ENCODE data around the gene ABHD11. TPM values are rescaled to one million over a fixed set of nuclear protein-coding genes. Genes with fewer than 3 reads are reported as not detected.
A peak's percentile ranks its signal among the peaks of the same experiment; 100 is the strongest.
"Not testable (repeated sequence)": the region's sequence is repeated elsewhere in the genome, so short reads cannot be mapped to it uniquely, and the experiment has no call there.

Gene ABHD11
- total and polyA plus RNA-seq, 10 donors: 11.4 to 26.0 (median 17.8) TPM

- Histone ChIP-seq H3K27me3 (replicated peaks in 1 of 7) (peaks cover 0 to 53% (median 8%) of the 10 kb centered on the region in 7 donors), H3K4me1 (peaks cover 12 to 43% (median 31%) of the 10 kb centered on the region in 6 donors), H3K27ac (no peak overlapping the region), H3K9me3 (no peaks in the 10 kb centered on the region), H3K36me3 (no peaks in the 10 kb centered on the region), H3K4me3 (no peak overlapping the region)
- intact Hi-C loops (cut with DNase I; ENCODE audit: low total_unique reads): no loop called here
- DNase-seq: no peak
- TF ChIP-seq POLR2A (IDR thresholded peaks at IDR 0.05) (no peak), POLR2AphosphoS5 (IDR thresholded peaks at IDR 0.05) (no peak)
- TF ChIP-seq, protein P1, sequence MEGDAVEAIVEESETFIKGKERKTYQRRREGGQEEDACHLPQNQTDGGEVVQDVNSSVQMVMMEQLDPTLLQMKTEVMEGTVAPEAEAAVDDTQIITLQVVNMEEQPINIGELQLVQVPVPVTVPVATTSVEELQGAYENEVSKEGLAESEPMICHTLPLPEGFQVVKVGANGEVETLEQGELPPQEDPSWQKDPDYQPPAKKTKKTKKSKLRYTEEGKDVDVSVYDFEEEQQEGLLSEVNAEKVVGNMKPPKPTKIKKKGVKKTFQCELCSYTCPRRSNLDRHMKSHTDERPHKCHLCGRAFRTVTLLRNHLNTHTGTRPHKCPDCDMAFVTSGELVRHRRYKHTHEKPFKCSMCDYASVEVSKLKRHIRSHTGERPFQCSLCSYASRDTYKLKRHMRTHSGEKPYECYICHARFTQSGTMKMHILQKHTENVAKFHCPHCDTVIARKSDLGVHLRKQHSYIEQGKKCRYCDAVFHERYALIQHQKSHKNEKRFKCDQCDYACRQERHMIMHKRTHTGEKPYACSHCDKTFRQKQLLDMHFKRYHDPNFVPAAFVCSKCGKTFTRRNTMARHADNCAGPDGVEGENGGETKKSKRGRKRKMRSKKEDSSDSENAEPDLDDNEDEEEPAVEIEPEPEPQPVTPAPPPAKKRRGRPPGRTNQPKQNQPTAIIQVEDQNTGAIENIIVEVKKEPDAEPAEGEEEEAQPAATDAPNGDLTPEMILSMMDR (IDR thresholded peaks at IDR 0.05 in 8 of 11, conservative IDR thresholded peaks at IDR 0.05 in 3 of 11): no peak
- 66 to 79% (median 74%) methylated on average over 2 to 3 of the region's 3 CpGs for WGBS, 5 donors
Measured at GRCh38 chr7:73721377-73721817, 17.2 kb downstream of the ABHD11 start.

DNA sequence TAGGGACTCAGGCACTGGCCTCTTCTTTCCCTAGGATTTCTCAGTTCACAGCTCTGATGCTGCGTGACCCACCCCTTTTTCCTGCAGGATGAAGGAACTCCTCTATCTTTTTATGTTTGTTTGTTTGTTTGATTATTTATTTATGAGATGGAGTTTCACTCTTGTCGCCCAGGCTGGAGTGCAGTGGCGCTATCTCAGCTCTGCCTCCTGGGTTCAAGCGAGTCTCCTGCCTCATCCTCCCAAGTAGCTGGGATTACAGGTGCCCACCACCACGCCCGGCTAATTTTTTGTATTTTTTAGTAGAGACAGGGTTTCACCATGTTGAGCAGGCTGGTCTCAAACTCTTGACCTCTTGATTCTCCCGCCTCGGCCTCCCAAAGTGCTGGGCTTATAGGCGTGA, 18.2 kb downstream of the ABHD11 start:
- intact Hi-C loops (cut with DNase I; ENCODE audit: low total_unique reads); H3K9me3 ChIP-seq; H3K4me3 ChIP-seq; DNase-seq; H3K27ac ChIP-seq; H3K36me3 ChIP-seq: not testable (repeated sequence)
- Histone ChIP-seq H3K27me3 (replicated peaks in 1 of 7) (peaks cover 0 to 56% (median 8%) of the 10 kb centered on the region in 7 donors), H3K4me1 (peaks cover 12 to 47% (median 27%) of the 10 kb centered on the region in 6 donors)
- 91 to 98% (median 92%) methylated on average over 9 of the region's 9 CpGs for whole genome bisulfite sequencing, 5 donors

GRCh38 chr7:73719806-73720169, 18.8 kb downstream of the ABHD11 start:
- Histone ChIP-seq H3K4me1 (peaks cover 12 to 48% (median 27%) of the 10 kb centered on the region in 6 donors), H3K27me3 (replicated peaks in 1 of 7) (peaks cover 0 to 59% (median 8%) of the 10 kb centered on the region in 7 donors), H3K9me3 (no peaks in the 10 kb centered on the region), H3K27ac (no peak overlapping the region), H3K4me3 (peak overlapping the region in 7 of 8 donors; percentile 13 to 96 (median 75)), H3K36me3 (peaks cover 0 to 7% (median 0%) of the 10 kb centered on the region in 6 donors)
- 10 to 23% (median 18%) methylated on average over 6 to 16 of the region's 16 CpGs for WGBS, 5 donors
- no peak for DNase-seq
- intact Hi-C loops (cut with DNase I; ENCODE audit: low total_unique reads): no loop called here
- TF ChIP-seq, protein P1 (IDR thresholded peaks at IDR 0.05 in 8 of 11, conservative IDR thresholded peaks at IDR 0.05 in 3 of 11): no peak
- TF ChIP-seq POLR2AphosphoS5 (IDR thresholded peaks at IDR 0.05) (no peak), POLR2A (IDR thresholded peaks at IDR 0.05) (no peak)

DNA sequence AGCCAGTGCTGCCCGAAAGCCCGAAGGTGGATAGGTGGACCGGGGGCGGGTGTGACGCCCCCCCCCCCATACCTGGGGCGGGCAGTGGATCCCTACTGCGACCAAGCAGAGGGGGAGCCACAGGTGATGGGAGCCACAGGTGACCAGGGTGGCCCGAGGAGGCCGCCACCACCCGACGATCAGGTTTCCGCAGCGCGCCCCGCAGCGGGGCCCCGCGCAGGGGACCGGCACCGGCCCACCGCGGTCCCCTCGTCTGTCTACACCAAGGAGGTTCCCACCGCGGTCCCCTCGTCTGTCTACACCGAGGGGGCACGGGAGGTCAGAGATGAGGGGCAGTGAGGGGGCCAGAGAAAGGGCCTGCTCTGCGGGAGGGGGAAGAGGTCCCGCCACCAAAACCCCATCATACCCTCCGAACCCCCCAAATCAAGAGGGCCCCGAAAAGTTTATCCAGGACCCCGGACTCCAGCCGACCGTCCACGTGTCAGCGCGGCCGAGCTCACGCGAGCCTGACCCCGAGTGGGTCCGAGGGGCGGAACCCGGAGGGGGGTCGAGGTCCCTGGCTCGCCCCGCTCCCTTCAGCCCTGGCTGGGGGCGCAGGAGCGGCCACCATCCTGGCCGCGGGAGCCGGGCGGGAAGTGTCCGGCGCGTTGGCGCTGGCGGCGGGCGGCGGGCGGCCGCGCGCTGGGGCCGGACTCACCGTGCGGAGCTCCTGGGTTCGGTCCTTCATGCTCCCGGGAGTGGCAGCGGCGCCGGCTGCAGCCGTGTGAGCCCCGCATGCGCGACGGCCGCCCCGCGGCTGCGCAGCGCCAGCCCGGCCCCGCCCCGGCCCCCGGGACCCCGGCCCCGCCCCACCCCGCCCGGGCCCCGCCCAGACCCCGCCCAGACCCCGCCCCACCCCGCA, 19.4 kb downstream of the ABHD11 start, which contains the start of gene STX1A:
Gene STX1A (minus strand): TSS at position 765 of the 901 bp plus-strand sequence. CDS start 38 bp downstream, at position 727.
- Histone ChIP-seq H3K27ac (peak within 1 kb of the TSS in 3 of 8 donors; percentile 47 to 64 (median 63)), H3K4me1 (peaks cover 12 to 48% (median 27%) of the 10 kb centered on the region in 6 donors), H3K27me3 (replicated peaks in 1 of 7) (peaks cover 0 to 64% (median 8%) of the 10 kb centered on the region in 7 donors), H3K9me3 (no peaks in the 10 kb centered on the region), H3K4me3 (peak within 1 kb of the TSS; percentile 68 to 96 (median 76)), H3K36me3 (peaks cover 0 to 7% (median 0%) of the 10 kb centered on the region in 6 donors)
- TF ChIP-seq, protein P1 (IDR thresholded peaks at IDR 0.05 in 8 of 11, conservative IDR thresholded peaks at IDR 0.05 in 3 of 11): no peak
- peak in 2 of 3 donors; percentile 44 to 58 for TF ChIP-seq POLR2AphosphoS5 (IDR thresholded peaks at IDR 0.05)
- no peak for TF ChIP-seq POLR2A (IDR thresholded peaks at IDR 0.05)
- intact Hi-C loops (cut with DNase I; ENCODE audit: low total_unique reads): no loop called here
- 2 to 4% (median 3%) methylated on average over 21 to 96 of the region's 96 CpGs for whole genome bisulfite sequencing, 5 donors
- peak; percentile 93 for DNase-seq
